ENCODE measurements around the gene ABTB1. TPM values are rescaled to one million over a fixed set of nuclear protein-coding genes. Genes with fewer than 3 reads are reported as not detected.

ABTB1 gene
- total RNA-seq, 1 donor from 2014 or later: 11.8 TPM

DNA sequence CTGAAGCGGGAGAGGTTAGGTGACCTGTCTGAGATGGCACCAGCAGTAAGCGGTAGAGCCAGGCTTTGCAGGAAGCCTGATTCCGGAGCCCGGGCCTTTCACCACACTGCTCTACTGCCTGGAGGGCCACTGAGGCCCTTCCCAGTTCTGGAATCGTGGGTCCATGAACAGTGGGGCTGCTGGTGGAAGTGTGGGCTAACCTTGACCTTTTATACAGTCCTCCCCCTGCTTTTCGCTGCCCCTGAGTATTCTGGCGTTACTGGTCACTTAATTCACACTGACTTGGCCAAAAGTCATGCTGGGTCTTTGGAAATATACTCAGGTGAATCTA, 2.6 kb upstream of the ABTB1 start:
- no peak for FAIRE-seq
- H3K79me2 ChIP-seq (ENCODE audit: insufficient read depth, low read length): no peaks in the 10 kb centered on the region
- no peak overlapping the region for H3K4me3 ChIP-seq (ENCODE audit: insufficient read depth, low read depth, low read length)
- no peaks in the 10 kb centered on the region for H3K36me3 ChIP-seq (ENCODE audit: insufficient read depth, low read length)
- no peak overlapping the region for H3K27ac ChIP-seq (ENCODE audit: low read depth, low read length)
- H2AFZ ChIP-seq (ENCODE audit: low read depth, low read length): no peak overlapping the region
- TF ChIP-seq, protein P1, sequence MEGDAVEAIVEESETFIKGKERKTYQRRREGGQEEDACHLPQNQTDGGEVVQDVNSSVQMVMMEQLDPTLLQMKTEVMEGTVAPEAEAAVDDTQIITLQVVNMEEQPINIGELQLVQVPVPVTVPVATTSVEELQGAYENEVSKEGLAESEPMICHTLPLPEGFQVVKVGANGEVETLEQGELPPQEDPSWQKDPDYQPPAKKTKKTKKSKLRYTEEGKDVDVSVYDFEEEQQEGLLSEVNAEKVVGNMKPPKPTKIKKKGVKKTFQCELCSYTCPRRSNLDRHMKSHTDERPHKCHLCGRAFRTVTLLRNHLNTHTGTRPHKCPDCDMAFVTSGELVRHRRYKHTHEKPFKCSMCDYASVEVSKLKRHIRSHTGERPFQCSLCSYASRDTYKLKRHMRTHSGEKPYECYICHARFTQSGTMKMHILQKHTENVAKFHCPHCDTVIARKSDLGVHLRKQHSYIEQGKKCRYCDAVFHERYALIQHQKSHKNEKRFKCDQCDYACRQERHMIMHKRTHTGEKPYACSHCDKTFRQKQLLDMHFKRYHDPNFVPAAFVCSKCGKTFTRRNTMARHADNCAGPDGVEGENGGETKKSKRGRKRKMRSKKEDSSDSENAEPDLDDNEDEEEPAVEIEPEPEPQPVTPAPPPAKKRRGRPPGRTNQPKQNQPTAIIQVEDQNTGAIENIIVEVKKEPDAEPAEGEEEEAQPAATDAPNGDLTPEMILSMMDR (IDR thresholded peaks at IDR 0.05; ENCODE audit: insufficient read depth, low read depth, low read length): no peak
- no peak for TF ChIP-seq EZH2 (IDR thresholded peaks at IDR 0.05; ENCODE audit: insufficient read depth, low read length)
- peak overlapping the region; percentile 45 for H3K4me3 Mint-ChIP-seq (ENCODE audit: unreplicated experiment)
- peaks cover 10% of the 10 kb centered on the region for H3K36me3 Mint-ChIP-seq (ENCODE audit: low read depth, unreplicated experiment)
- H3K27ac Mint-ChIP-seq (ENCODE audit: unreplicated experiment): no peak overlapping the region
- peaks cover 11% of the 10 kb centered on the region for H3K4me1 ChIP-seq (ENCODE audit: insufficient read depth, low read length)
- H4K20me1 ChIP-seq (ENCODE audit: insufficient read depth, low read length): no peaks in the 10 kb centered on the region
- DNase-seq (ENCODE audit: low read depth): no peak
- H3K27me3 ChIP-seq (ENCODE audit: insufficient read depth, low read length): no peaks in the 10 kb centered on the region
- H3K27me3 Mint-ChIP-seq (ENCODE audit: low read depth, unreplicated experiment): peaks cover 16% of the 10 kb centered on the region
- H3K4me1 Mint-ChIP-seq (ENCODE audit: low read depth, unreplicated experiment): peaks cover 2% of the 10 kb centered on the region
- no peak overlapping the region for H3K9ac ChIP-seq (ENCODE audit: low read length)
- H3K4me2 ChIP-seq (ENCODE audit: low read length): no peak overlapping the region
- no peaks in the 10 kb centered on the region for H3K9me3 Mint-ChIP-seq (ENCODE audit: unreplicated experiment)
- no peaks in the 10 kb centered on the region for H3K9me3 ChIP-seq (ENCODE audit: insufficient read depth, low read depth, low read length)

DNA sequence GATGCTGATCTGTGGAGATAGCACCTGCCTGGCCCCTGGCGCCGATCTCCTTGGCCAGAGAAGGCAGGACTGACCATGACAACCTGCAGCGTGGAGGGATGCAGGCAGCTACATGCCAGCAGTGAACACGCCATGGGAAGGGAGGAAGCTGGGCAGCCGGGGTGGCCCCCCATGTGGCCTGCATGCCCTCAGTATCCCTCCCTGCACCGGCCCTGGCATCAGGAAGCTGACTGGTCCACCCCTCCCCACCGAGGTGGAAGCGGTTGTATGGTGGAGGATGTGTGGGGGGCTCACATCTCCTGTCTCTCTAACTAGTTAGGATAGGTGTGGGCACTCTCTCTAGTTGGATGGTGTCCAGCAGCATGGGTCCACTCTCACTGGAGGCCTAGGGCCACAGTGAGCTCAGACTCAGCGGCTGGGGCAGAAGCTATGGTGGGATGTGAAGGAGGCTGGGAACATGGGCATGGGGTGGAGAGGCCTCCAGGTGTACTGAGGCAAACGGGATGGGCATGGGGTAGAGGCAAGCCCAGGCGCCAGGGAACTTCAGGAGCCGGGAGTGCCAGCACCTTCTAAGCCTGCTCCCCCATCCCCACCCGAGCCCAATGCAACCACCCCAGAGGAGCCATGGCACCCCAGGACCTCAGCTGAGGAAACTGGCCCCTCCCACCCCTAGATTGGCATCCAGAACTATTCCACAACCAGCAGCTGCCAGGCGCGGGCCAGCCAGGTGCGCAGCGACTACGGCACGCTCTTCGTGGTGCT, 1.8 kb upstream of the ABTB1 start:
- Histone ChIP-seq H3K4me1 (ENCODE audit: insufficient read depth, low read length) (peaks cover 11% of the 10 kb centered on the region), H3K9me3 (ENCODE audit: insufficient read depth, low read depth, low read length) (no peaks in the 10 kb centered on the region), H4K20me1 (ENCODE audit: insufficient read depth, low read length) (no peaks in the 10 kb centered on the region), H2AFZ (ENCODE audit: low read depth, low read length) (no peak overlapping the region), H3K27me3 (ENCODE audit: insufficient read depth, low read length) (no peaks in the 10 kb centered on the region), H3K79me2 (ENCODE audit: insufficient read depth, low read length) (no peaks in the 10 kb centered on the region), H3K36me3 (ENCODE audit: insufficient read depth, low read length) (no peaks in the 10 kb centered on the region), H3K9ac (ENCODE audit: low read length) (no peak overlapping the region), H3K4me2 (ENCODE audit: low read length) (no peak overlapping the region), H3K4me3 (ENCODE audit: insufficient read depth, low read depth, low read length) (no peak overlapping the region), H3K27ac (ENCODE audit: low read depth, low read length) (no peak overlapping the region)
- FAIRE-seq (no peak), DNase-seq (ENCODE audit: low read depth) (no peak)
- Mint-ChIP-seq H3K9me3 (ENCODE audit: unreplicated experiment) (no peaks in the 10 kb centered on the region), H3K36me3 (ENCODE audit: low read depth, unreplicated experiment) (peaks cover 9% of the 10 kb centered on the region), H3K27me3 (ENCODE audit: low read depth, unreplicated experiment) (peaks cover 16% of the 10 kb centered on the region), H3K4me3 (ENCODE audit: unreplicated experiment) (peak overlapping the region; percentile 74), H3K4me1 (ENCODE audit: low read depth, unreplicated experiment) (peaks cover 2% of the 10 kb centered on the region), H3K27ac (ENCODE audit: unreplicated experiment) (no peak overlapping the region)
- TF ChIP-seq, protein P1 (IDR thresholded peaks at IDR 0.05; ENCODE audit: insufficient read depth, low read depth, low read length): no peak
- TF ChIP-seq EZH2 (IDR thresholded peaks at IDR 0.05; ENCODE audit: insufficient read depth, low read length): no peak
